Panc1 (cell line): ENCODE data around the gene ME1.

Source experiments
- POLR2AphosphoS5 ChIP-seq: IDR thresholded peaks from 2 replicates; pipeline ENCODE4 v1.6.1; 2012; ENCODE audit warnings: mild to moderate bottlenecking, low read depth, low read length, moderate library complexity
- TF ChIP-seq, protein P1 (sequence below): fragments of 450-650 bp; IDR thresholded peaks from 2 replicates; pipeline ENCODE4 v1.5.1; 2017; ENCODE audit warnings: mild to moderate bottlenecking

- TF ChIP-seq, protein P1, sequence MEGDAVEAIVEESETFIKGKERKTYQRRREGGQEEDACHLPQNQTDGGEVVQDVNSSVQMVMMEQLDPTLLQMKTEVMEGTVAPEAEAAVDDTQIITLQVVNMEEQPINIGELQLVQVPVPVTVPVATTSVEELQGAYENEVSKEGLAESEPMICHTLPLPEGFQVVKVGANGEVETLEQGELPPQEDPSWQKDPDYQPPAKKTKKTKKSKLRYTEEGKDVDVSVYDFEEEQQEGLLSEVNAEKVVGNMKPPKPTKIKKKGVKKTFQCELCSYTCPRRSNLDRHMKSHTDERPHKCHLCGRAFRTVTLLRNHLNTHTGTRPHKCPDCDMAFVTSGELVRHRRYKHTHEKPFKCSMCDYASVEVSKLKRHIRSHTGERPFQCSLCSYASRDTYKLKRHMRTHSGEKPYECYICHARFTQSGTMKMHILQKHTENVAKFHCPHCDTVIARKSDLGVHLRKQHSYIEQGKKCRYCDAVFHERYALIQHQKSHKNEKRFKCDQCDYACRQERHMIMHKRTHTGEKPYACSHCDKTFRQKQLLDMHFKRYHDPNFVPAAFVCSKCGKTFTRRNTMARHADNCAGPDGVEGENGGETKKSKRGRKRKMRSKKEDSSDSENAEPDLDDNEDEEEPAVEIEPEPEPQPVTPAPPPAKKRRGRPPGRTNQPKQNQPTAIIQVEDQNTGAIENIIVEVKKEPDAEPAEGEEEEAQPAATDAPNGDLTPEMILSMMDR: no peak
- no peak for TF ChIP-seq POLR2AphosphoS5
Observed at GRCh38 chr6:83459663-83460062, 28.8 kb upstream of the ME1 start.
